Measurements from ENCODE around the gene PTX3.

GRCh38 chr3:157453824-157454223 is 17.2 kb downstream of the PTX3 start:
- no peak for TF ChIP-seq CTCF (IDR thresholded peaks at IDR 0.05)
- no peak for TF ChIP-seq POLR2A (IDR thresholded peaks at IDR 0.05)
